GM13977 (cell line): ENCODE measurements around the gene PHACTR1.

Experiments used
- DNase-seq: peaks from one replicate; pipeline ENCODE4 v3.0.0; 2012; ENCODE audit warnings: low spot score
- CTCF ChIP-seq: IDR thresholded peaks from 2 replicates; pipeline ENCODE4 v1.5.1; 2012; ENCODE audit warnings: mild to moderate bottlenecking, control low read depth; ENCODE audit not compliant: insufficient read depth; ENCODE audit errors: extremely low read depth, missing control alignments
- in situ Hi-C: fragments of 300-500 bp; cut with MboI; formaldehyde crosslinking; loops from one replicate; pipeline ENCODE4 v1.12.0; 2022; ENCODE audit warnings: low sequenced_read_pairs, low pct_unique_long_range_greater_than_20kb, mixed read lengths, inconsistent platforms; ENCODE audit not compliant: unreplicated experiment

The PHACTR1 gene

GRCh38 chr6:13075141-13075845 lies 358.7 kb downstream of the PHACTR1 start:
- in situ Hi-C loops: no loop called here
- DNase-seq: no peak
- no peak for TF ChIP-seq CTCF

GRCh38 chr6:13076575-13076974 lies 360.0 kb downstream of the PHACTR1 start:
- in situ Hi-C loops: no loop called here
- no peak for DNase-seq
- TF ChIP-seq CTCF: no peak

- no peak for DNase-seq
- TF ChIP-seq CTCF: no peak
- in situ Hi-C loops: no loop called here
Observed at GRCh38 chr6:13077117-13077516, 360.6 kb downstream of the PHACTR1 start.

- in situ Hi-C loops: no loop called here
- no peak for DNase-seq
- TF ChIP-seq CTCF: no peak
Observed at GRCh38 chr6:13079096-13079723, 362.6 kb downstream of the PHACTR1 start.

- no peak for DNase-seq
- no peak for TF ChIP-seq CTCF
- in situ Hi-C loops: no loop called here
Observed at GRCh38 chr6:13080462-13081188, 364.1 kb downstream of the PHACTR1 start.

GRCh38 chr6:13081189-13081563 lies 364.6 kb downstream of the PHACTR1 start:
- in situ Hi-C loops: no loop called here
- no peak for TF ChIP-seq CTCF
- no peak for DNase-seq
